HG03066 (cell line): ENCODE data around the gene RAD21L1.
"Not testable (repeated sequence)": the region's sequence is repeated elsewhere in the genome, so short reads cannot be mapped to it uniquely, and the experiment has no call there.

Experiments
- ATAC-seq: cut with Tn5 transposase; IDR thresholded peaks from one replicate; pipeline ENCODE4 v1.9.1; 2021; ENCODE audit warnings: low read depth; ENCODE audit not compliant: unreplicated experiment

RAD21L1 gene

DNA sequence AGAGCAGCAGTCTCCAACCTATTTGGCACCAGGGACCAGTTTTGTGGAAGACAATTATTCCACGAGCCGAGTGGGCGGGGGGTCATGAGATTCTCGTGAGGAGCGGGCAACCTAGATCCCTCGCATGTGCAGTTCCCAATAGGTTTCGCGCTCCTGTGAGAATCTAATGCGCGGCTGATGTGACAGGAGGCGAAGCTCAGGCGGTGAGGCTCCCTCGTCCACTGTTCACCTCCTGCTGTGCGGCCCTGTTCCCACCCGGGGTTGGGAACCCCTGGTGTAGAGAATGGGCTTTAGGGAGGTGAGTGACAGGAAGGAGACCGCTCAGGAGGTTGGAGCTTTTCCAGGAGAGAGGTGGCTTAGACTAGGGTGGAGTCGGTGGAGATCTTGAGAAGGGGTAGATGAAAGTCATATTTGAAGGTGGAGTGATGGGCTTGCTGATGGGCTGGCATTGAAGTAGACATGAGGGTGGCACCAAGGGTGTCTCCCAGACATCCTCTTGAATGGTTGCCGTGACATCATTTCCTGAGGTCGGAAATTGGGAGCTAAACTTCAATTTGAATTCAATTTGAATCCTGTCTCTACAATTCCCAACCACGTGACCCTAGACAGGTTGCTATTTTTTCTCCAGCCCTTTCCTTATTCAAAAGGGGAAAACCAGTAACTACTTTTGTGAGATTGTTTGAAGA, 1.5 kb upstream of the RAD21L1 start:
- ATAC-seq = no peak

DNA sequence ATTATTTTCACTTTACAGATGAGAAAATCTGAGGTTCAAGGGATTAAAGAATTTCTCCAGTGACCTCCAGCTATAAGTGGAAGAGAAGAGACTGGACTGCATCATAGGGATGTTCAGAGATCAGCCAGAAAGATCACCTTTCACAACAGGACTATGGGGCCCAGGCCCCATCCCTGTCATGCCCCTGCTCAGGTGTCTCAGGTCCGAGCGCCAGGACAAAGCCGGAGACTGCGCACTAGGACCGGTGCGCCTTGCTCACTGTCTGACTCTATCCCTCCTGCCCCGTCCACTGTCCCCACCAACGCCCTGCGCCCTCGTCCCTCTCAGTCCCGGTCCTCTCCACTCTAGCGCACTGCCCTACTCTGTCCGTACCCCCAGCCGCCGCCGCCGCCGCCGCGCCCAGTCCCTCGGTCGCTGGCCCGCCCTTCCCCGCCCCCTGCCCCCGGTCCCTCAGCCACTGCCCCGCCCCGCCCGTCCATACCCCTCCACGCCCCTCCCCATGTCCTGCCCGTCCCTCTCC, 521 bp upstream of the RAD21L1 start:
- ATAC-seq = no peak

DNA sequence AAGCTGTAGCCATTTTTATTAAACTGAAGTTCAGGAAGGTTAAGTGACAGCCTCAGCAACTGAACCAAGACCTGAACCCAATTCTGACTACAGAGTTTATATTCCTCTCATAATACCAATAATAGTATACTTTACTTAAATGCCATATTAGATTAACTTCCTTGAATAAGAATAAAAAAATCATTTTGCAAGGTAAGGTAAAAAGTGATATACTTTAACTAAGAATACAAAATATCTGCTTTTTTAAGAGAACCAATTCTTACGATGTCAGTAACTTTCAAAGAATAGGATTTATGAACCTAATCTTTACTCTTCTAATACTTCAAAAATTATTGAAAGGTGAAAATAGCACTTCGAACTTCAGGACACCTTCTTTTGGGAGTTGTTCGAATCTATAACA, 3.7 kb downstream of the RAD21L1 start:
- no peak for ATAC-seq

DNA sequence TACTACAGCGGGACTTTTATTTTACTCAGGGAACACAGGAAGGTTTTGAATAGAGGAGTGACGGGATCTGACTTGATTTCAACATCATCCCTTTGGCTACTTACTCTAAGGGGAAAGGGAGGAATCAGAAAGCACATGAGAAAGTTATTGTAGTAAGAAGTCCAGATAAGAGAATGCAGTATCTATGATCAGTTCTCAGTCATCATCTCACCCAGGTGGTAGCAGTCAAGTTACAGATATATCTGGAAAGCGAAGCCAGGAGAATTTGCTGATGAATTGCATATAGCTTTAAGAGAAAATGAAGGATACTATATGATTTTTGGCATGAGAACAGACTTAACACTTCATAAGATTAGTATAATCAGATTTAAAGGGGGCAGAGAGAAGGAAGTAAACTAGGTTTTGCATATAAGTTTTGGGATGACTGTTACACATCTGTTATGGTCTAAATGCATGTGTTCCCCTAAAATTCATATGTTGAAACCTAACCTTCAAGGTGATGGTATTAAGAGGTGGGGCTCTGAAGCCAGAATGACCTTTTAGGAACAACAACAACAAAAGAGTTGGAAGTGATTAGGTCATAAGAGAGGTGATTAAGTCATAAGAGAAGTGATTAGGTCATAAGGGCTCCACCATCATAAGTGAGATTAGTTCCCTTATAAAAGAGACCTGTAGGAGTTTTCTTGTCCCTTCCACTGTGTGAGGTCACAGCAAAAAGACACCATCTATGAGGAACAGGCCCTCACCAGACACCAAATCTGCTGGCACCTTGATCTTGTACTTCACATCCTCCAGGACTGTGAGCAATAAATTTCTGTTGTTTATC, 6.7 kb downstream of the RAD21L1 start:
- ATAC-seq = no peak

DNA sequence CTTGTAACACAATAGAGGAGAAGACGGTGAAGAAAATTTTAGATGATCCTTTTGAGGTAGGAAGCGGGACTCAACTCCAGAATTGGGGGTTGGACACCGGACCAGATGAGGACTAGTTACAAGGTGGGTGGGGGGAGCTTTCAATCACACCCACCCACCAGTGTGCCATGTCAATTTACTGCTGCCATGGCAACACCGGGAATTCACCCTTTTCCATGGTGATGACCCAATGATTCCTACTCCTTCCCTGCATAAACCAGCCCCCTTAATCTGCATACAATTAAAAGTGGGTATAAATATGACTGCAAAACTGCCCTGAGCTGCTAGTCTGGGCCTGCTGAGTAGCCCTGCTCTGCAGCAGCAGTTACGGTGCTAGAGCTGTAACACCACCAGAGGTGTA, 14.7 kb downstream of the RAD21L1 start:
- no peak for ATAC-seq

DNA sequence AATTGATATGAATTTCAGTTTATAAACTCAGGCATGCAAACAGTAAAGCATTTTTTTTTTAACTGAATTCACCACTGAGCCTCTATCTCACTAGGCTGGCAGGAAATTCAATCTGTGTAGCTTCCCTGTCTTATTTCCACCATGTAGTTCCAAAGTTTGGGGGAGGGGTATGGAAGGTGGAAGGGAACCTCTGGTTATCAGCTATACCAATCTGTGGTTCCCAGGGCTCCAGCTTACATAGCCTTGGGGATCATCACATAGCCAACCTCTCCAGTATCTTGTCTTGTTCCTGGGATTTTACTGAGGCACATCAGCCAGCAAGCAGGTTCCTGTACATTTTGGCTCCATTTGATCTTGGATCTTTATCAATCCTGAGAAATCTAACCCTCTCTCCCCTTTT, 15.6 kb downstream of the RAD21L1 start:
- ATAC-seq = no peak

DNA sequence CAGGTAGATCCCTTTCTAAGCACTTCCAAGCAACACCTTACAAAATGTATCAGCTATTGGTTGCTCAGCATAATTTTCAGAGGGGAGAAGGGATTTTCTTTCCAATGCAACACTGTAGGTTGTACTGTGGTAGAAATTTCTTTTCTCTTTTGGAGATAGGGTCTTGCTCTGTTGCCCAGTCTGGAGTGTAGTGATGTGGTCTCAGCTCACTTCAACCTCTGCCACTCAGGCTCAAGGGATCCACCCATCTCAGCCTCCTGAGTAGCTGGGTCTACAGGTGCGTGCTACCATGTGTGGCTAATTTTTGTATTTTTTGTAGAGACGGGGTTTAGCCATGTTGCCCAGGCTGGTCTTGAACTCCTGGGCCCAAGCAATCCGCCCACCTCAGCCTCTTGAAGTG, 16.3 kb downstream of the RAD21L1 start:
- ATAC-seq = no peak

DNA sequence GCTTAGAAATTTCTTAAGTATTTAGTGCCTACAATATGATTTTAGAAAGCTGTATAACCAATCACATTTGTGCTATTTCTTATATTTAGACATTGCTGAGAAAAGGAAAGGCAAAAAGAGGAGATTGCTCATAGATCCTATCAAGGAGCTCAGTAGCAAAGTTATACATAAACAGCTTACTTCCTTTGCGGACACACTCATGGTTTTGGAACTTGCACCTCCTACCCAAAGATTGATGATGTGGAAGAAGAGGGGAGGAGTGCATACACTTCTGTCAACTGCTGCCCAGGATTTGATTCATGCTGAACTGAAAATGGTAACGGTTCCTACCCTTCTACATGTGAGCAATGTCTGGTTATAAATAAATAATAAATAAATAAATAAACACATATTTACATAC, 16.7 kb downstream of the RAD21L1 start:
- no peak for ATAC-seq

DNA sequence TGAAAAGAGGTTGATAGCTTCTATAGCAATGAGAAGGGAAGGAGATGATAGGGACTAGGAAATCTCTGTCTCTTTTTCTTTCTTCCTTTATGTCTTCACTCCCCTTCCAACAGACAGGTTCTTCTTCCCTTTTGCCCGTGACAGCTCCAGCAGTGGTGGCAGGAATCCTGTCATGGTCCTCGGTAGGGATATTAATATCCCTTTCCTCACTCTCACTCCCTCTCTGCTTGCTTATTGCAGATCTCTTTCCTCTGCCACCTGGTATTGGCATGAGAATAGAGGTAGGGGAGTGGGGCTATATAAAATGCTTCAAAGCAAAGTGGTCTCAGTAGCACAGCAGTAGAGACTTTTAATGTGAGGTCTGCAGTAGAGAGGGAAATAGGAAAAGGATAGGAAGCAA, 19.7 kb downstream of the RAD21L1 start:
- ATAC-seq = no peak

DNA sequence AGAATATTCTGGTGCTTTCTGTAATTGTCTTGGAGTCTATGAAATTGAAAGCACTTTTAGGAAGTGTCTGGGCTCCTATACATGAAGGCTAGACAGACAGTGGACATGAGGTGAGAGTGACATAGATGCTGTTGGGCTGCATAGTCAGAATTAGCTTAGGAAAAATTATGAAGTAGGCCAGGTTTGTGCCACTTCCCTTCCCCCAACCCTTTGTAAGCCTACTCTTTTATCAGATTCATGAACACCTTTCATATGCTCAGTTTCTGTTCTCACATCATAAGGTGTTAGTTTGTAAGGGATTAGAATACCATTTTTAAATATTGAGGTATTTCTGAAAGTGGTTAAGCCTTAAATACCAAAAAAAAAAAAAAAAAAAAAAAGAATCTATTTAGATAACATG, 21.8 kb downstream of the RAD21L1 start:
- no peak for ATAC-seq

DNA sequence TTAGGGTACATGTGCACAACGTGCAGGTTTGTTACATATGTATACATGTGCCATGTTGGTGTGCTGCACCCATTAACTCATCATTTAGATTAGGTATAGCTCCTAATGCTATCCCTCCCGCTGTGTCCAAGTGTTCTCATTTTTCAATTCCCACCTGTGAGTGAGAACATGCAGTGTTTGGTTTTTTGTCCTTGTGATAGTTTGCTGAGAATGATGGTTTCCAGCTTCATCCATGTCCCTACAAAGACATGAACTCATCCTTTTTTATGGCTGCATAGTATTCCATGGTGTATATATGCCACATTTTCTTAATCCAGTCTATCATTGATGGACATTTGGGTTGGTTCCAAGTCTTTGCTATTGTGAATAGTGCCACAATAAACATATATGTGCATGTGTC, 24.4 kb downstream of the RAD21L1 start:
- ATAC-seq = not testable (repeated sequence)

DNA sequence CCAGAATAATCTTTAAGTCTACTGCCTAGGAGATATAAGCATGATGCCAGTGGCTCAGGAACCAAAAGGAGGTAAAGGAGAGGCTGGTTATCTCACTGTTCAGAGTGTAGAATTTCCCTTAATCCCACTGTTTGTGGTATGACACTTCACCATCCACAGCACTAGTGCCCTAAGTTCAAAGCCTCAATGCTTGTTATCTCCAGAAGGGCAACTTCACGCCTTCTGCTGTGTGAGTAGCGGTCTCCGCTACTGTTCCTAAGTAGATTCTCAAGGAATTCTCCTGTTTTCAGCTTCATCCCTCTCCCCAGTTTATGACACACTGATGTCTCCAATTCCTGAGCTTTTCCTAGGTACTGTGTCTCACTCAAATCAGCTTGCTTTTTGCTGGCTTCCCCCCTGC, 26.6 kb downstream of the RAD21L1 start:
- no peak for ATAC-seq

DNA sequence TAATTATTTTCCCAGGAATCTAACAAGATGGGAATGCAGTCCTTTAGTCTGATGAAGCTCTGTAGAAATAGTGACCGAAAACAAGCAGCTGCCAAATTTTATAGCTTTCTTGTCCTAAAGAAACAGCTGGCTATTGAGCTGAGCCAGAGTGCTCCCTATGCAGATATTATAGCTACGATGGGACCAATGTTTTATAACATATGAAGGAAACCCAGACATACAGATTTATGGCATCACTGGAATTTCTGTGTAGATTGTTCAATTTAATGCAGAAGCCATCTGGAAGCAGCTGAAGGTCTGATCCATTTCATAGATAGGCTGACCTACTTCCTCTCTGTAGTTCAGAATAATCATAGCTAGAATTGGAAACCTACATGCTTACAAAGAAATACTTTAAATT, 28.4 kb downstream of the RAD21L1 start:
- no peak for ATAC-seq

DNA sequence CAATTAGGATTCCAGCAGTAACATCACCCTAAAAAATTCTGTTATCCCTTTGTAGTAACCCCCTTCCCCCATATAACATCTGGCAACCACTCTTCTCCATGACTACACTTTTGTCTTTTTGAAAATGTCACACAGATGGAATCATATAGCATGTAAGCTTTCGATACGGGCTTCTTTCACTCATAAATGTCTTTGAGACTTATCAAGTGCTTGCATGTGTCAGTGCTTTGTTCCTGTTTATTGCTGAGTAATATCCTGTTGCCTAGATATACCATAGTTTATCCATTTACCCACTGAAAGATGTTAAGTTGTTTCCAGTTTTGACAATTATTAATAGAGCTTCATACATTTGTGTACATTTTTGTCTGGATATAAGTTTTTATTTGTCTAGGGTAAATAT, 29.8 kb downstream of the RAD21L1 start:
- no peak for ATAC-seq

DNA sequence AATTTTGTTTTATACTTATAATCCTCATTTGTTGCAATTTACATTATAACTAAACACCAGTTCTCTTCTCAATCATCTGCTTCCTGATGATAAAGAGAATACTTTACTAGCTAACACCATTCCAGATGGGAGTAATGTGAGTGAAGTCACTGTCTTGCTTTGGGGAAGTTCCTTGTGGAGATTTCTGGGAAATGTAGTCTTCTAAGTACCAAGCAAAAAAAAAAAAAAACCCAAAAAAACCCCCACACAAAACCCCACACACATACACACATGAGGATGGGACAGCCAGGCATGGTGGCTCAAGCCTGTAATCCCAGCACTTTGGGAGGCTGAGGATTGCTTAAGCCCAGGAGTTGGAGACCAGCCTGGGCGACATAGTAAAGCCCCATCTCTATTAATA, 38.0 kb downstream of the RAD21L1 start:
- ATAC-seq = no peak

DNA sequence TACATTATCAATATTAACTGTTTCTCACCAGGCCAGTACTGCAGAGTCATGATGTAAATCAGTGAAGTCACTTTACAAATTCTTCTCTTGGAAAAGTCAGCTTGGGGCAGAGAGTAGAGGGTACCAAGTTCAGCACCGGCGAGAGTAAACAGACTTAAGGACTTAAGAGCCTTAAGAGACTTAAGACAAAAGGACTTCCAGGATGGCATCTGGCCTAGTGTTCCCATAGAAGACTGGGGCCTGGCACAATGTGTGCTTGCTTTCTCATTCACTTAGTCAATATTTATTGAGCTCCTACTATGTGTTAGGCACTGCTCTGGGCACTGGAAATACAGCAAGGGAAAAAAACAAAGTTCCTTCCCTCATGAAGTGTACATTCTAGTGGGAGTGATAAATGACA, 38.9 kb downstream of the RAD21L1 start:
- no peak for ATAC-seq

DNA sequence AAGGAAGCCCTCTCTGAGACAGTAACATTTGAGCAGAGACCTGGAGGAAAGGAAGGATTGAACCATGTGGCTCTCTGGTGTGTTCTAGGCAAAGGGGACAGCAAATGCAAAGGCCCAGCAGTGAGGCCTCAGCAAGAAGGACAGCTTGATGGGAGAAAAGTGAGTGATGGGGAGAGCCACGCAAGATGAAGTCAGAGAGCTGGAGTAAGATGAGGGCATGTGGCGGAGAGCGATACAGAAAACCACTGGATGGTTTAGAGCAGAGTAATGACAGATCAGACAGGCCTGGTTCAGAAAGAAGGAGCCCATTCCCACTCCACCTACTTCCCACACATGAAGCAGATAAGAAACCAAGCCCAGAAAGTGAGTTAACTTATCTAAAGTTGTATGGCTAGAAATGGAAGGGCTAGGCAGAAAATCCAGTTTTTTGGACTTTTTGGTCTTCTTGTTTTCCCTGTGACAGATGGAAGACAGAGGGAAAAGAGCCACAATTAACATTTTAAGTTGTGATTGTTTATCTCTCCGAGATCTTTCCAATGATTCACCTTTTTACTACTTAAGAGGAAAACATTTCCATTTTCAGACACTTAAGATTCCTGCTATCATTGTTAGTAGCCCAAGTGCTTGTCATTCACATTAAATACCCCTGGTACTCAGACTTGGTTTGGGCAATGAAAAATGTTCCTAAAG, 39.5 kb downstream of the RAD21L1 start:
- ATAC-seq = no peak

DNA sequence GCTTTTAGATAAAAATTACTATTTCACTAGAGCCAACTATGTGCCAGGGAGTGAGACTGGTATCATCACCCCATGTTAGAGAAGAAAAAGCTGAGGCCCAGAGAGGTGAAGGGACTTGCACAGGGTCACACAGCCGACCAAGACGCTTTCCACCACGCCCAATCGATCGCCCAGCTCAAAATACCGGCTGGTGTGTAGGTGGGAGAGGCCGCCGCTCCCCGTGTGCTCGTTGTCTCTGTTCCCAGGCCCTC, 40.0 kb downstream of the RAD21L1 start:
- ATAC-seq = no peak

DNA sequence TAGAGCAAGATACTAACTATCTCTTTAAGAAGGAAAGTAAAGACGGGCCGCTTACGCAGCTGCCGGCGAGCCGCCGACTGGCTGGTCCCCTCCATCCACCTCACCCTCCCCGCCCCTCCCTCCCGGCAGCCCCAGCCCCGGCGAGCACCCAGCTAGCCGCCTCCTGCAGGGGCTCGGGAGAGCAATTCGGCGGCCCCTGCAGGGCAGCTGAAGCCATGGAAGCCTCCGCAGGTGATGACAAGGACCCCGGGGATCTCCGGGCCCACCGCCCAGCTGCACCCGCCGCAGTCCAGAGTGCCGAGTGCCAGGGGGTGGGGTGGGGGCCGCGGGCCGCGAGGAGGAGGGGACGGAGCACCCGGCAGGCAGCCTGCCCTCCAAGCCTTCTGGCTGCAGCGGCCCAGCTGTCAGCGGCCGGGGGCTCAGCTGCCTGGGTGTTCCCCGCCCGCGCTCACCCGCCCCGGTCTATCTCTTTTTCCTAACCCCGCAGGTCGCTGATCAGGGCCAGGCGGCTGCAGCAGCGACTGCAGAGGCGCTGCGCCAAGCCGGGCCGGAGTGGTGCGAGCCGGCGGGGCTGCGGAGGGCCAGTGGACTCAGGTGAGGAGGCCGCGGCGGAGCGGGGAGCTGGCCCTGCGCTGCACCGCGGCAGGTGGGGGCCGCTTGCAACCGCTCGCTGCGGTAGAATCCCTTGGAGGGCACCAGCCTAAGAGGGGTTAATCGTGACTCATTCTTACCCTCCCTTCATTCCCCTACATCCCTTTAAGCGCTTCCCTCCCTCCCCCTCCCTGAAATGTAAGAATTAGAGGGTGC, 40.5 kb downstream of the RAD21L1 start, which contains the start of gene SNPH:
Gene SNPH (plus strand): TSS at position 128 of the 807 bp plus-strand sequence. CDS start 29,946 bp downstream, outside the sequence.
- ATAC-seq = no peak

DNA sequence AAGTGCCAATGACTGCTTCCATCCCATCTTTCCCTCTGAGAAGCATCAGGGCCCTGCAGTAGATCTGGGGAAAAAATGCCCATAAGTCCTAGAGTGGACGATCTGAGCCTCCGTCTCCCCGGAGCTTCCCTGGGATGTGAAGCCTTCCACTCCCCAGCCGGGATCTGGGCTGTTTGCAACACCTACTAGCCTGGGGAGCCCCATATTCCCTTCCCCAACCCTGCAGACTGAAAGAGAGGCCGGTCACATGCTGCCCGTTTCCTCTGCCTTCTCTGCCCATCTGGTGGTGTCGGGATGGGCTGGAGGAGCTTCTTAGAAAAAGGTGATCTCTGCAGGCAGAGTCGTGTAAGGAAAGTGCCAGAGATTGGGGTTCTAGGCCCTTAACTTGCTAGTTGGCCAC, 41.3 kb downstream of the RAD21L1 start:
- no peak for ATAC-seq
